NCI-H226 (cell line): Measurements from ENCODE around the gene LY6G5B.

ENCODE experiments used
- DNase-seq: peaks from one replicate; pipeline ENCODE4 v3.0.0-alpha.2; 2015

LY6G5B gene

DNA sequence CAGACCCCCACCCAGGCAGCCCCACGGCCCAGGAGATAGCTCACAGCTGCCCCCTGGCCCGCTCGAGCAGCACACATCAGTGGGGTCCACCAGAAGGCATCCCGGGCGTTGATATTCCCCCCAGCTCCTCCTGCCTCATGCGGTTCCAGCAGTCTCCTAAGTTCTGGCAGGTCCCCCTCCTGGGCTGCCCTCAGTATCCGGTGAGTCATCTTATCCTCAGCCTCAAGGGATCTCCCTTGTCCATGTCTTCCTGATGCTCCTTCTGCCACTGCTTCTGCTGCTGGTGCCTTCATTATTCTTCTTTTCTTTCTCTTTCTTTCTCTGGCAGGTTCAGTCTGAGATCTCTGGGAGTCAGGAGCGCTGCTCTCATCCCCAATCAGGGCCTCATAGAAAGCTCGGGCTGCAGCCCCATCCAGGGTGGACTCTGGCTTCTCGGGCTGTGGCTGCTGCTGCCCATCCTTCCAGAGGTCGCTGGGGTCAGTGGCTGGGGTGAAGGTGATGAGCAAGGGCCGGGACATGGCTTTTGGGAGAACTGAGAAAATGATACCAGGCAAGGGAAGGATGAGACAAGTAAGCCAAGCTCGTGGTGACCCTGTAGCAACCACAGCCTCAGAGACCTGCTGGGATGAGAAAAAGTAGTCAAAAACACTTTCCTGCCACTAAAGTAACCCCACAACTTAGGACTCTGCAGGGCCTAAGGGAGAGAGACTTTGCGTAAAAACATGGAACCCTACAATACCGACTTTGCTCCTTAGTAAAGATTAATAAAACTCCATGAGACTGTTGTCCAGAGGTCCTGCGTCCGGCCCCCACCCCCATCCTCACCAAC is 5.6 kb upstream of the LY6G5B start:
- peak; percentile 58 for DNase-seq

DNA sequence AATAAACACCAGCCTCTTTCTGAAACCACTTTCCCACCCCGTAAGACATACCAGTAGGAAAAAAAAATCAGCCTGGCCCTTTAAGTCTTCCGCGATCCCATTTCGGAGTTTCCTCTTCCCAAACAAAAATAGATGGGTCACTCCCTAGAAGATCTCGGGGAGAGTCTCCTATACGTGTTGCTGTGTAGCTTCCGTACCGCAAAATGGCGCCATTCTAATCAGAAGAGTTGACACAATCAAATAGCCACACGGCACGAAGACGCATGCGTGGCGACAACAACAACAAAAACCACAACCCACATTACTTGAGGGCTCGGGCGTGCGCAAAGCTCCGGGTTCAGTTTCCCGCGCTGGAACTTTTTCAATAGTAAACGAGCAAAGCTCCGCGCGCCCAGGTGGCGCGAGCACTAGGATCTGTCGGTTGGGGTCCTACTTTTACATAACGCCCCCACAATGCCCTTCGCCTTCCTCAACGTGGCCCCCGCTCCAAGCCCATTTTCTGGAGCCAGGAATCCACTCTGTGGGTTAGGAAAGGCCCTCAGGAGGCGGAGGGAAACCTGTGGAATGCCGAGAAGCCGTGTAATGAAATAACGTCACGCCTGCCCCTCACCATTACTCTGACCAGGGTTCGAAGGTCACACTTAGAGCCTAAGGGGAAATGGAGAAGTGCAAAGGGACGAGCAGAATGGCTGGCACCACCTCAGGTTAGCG is 4.8 kb upstream of the LY6G5B start, which contains the start of gene GPANK1:
Gene GPANK1, minus strand, starts transcription at position 208 of the 711 bp plus-strand sequence. CDS start 519 bp downstream, outside the sequence.
- peak; percentile 90 for DNase-seq

DNA sequence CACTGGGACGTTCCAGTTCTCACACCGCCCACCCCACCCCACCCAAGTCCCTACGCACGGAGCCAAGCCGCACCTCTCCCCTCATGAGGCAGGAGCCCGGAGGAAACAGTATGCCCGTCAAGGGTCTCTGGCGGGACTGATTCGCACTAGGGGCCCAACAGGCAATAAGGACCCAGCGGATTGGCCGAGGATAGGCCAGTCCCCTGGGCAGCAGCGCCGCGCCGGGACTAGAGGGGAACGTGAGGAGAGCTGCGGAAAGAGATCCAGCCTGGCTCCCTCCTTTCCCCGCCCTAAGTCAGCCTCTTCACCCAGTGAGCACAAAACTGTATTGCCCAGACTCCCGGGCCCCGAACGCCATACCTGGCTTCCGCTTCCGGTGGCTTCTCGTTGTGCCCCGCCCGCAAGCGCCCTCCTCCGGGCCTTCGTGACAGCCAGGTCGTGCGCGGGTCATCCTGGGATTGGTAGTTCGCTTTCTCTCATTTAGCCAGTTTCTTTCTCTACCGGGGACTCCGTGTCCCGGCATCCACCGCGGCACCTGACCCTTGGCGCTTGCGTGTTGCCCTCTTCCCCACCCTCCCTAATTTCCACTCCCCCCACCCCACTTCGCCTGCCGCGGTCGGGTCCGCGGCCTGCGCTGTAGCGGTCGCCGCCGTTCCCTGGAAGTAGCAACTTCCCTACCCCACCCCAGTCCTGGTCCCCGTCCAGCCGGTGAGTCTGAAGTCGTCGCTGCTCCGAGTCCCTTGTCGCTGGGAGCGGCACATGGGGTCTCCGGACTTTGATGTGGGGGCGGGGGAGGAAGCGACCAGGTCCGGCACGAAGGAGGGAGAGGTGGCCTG is 4.1 kb upstream of the LY6G5B start, which contains the start of gene CSNK2B:
Gene CSNK2B, plus strand, starts transcription at position 580 of the 836 bp plus-strand sequence. CDS start 752 bp downstream, outside the sequence.
- peak; percentile 98 for DNase-seq

DNA sequence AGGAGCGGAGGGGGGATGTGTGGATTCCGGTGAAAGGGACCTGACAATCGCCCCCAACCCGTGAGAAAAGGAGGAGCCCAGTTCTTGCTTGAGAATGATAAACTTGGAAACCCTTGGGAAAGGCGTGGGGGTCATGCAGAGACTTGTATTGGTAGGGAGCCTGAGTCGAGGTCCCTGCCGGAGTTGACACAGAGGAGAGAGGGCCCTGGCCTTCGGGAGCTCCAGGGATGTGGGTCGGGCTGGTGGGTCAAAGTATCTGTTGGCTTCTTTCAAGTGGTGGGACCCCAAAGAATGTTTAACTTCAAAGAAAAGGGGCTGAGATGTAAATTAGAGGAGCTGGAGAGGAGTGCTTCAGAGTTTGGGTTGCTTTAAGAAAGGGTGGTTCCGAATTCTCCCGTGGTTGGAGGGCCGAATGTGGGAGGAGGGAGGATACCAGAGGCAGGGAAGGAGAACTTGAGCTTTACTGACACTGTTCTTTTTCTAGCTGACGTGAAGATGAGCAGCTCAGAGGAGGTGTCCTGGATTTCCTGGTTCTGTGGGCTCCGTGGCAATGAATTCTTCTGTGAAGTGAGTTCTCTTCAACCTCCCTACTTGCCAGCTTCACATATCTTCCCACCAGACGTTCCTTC is 3.3 kb upstream of the LY6G5B start:
- peak; percentile 2 for DNase-seq

DNA sequence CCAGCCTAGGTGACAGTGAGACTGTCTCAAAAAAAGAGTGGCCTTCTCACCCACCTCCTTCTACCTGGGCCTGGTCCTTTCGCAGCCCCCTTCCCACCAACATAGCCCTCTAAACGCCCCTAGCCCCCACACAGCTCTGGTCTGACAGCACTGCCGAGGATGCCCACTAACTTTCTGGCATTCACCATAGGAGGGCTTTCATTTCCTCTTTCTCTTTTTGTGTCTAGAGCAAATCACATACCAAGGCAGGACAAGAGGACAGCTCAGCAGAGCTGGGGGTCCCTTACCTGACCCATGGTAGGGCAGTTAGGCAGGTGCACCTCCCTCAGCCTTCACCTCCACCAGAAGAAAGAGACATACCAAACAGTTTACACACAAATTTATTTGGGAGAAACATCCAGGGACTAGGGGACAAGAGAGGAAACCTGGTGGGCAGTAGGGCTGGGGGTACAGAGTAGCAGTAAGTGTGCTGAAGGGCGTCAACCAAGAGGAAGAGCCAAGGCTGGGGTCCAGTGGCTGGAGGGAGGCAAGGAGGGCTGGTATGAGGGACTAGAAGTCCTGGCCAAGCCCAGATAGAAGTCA is 6.6 kb downstream of the LY6G5B start:
- DNase-seq: no peak

DNA sequence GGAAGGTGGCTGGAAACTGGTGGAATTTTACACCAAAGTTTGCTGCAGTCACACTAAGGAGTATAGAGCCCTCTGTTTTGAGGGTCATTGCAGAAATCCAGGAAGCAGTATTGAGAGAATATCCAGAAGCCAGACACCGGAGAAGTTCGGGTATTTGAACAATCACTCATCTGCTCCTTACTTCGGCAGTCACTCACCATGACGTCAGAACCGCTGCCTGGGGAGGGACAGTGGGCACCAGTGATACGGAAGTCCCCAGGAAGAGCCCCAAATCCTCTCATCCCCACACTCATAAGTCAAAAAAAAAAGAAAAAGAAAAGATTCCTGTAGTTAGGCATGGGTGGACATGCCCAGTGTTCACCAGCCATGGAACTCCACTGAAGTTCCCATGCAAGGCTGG is 7.1 kb downstream of the LY6G5B start:
- no peak for DNase-seq

DNA sequence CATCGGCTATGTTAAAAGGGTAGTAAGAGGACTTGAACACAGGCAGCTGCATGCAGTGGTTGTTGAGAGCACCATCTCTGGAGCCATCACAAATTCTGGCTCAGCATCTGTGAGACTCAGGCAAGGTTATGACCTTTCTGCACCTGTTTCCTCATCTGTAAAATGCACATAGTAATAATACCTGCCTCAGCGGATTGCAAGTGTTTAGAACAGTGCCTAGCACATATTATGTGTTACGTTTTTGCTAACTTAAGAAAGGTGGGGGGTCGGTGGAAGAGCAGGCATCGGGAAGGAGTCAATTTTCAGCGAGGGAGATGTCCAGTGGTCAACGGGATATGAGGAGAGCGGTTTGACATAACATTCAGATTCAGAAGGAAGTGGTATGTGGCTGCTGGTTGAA is 8.2 kb downstream of the LY6G5B start:
- no peak for DNase-seq

DNA sequence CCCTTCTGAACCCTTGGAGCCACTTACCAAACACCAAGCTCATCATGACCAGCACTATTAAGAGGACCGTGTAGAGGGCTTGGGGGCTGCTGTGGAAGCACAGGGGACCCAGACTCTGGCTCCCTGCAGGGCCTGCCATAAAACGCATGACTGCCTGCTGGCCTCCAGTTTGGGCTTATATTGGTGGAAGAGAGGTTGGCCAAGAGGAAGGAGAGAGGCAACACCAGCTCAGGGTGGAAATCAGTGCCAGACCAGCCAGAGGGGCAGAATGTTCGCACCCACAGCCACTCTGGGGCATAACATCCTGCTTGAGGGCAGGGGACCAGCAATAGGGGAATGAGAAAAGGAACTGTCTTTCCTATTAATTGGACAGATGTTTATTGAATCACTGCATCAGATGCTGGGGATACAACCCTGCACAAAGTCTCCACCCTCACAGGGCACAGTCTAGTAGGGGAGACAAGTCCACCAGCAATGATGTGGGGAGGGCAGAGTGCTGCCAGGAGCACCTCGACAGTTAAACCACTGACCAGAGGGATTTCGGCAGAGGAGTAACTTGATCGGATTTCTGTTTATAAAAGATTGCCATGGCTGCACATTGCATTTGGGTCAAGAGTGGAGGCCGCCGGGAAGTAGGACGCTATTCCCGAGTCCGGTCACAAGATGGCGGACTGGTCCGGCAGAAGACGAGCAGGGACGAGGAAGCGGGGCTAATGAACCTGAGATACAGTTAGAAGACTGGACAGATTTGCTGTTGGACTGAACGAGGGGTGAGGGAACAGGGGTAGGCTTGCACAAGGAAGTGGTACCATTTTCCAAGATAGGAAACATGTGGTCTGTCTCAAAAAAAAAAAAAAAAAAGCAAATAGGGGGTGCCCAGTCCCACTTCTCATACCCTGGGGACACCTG is 10.7 kb downstream of the LY6G5B start, which contains the start of gene LY6G5C:
Gene LY6G5C, minus strand, starts transcription at position 842 of the 909 bp plus-strand sequence. Its CDS starts 694 bp downstream, at position 148.
- peak; percentile 51 for DNase-seq

DNA sequence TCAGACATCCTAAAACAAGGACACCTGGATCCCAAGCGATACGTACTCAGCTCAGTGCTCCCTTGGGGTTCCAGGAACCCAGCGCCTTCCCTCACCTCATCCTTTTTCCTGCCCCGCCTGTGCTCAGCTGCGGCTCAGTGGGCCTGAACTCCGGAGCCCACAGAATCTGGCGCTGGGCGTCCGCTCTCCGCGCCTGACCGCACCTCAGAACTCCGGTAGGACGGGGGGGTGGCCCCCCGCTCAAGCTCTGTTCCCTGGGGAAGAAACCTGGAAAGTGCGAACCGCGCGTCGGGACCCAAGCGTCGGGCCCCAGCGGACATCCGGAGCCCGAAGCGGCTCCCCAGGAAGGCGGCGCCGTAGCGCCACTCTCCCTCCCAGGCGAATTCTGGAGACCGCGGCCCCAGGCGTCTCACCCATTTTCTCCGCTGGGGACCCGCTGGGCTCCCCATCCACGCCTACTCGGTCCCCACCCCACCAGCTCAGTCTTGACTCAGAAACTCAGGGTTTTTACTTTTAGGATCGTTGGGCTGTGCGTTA is 11.4 kb downstream of the LY6G5B start:
- DNase-seq: no peak

DNA sequence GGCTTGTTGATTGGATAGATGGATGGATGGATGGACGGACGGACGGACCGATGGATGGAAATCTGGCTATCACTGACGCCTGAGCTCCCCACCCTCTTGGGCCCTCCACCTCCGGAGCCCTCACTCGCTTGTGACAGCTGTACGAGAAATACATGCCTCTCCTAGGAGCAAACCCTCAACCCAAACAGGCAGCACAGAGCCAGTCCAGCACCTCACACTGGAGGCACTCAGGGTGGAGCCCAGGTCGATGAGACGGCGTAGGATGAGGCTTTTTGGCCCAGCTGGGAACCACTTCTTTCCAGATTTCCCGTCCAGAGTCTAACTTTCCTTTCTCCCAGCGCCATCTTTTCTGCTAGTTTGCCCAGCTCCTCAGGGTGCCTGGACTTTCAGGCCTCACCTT is 13.8 kb downstream of the LY6G5B start:
- DNase-seq: no peak

DNA sequence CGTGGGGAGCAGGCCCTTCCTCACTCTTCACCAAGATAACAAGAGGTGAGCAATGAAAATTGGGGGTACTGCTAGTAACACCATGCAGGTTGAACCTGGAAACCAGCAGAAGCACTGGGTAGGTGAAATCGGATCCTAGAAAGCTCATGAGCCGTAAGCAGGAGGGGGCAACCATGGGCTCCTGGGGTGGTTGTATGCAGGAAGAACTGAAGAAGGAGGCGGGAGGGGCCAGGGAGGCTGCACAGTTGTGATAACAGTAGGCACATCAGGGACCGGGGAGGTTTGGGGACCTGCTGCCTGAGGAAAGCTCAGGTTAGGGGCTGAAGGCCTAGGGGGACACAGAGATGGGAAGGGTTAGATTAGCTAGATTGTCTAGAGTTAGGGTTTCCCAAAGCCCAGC is 16.7 kb downstream of the LY6G5B start:
- no peak for DNase-seq

DNA sequence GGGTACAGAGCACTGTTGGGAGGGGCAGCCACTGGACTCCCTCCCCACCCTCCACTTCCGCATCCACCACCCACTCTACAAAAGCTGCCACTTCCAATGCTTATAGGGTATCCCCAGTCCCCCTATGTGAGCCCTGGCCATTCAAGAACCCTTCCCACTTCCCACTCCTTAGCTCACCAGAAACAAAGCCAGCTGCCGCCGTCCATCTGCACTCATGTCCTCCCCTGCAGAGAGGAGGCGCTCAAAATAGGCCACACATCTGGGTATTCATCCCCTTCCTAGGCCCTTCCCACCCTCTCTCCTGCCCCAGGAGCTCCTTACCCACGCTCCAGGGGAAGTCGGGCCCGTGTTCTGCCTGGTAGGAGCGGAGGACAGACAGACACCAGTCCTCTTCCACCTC is 17.5 kb downstream of the LY6G5B start:
- no peak for DNase-seq

DNA sequence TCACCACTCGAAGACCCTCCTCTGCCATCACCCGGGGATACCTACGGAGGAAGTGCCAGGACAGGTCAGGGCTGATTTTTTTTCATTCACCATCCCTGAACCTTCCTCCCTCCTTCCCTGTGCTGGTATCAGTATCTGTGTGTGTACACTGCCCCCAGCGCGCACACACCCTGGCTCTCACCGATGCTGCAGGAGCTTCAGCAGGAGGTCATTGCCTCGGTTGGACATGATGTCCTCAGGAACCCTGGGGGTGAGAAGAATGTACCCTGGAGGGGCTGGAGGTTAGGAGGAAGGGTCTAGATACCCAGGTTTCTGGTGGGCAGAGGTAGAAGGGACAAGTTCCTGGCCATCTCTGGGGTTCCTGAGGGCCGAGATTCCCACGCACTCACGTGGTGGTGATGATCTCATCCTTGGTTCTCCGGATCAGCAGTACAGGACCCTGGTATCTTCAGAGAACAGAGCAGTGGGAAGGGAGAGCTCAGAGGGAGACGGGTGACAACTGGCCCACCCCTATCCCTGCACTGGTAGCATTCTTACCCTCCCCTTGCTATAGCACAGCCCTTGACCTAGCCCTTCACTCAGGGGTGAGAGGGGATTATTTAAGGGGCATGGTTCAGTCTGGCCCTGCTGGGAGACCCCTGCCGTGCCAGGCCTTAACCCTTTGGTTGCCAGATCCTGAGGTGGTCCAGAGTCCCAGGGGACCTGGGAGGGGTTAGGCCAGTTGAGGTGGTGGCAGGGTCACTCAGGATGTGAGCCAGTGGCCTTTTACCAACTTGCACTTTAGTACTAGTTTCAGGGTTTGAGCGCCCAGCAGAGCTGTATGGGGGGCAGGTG is 18.3 kb downstream of the LY6G5B start:
- DNase-seq: no peak

DNA sequence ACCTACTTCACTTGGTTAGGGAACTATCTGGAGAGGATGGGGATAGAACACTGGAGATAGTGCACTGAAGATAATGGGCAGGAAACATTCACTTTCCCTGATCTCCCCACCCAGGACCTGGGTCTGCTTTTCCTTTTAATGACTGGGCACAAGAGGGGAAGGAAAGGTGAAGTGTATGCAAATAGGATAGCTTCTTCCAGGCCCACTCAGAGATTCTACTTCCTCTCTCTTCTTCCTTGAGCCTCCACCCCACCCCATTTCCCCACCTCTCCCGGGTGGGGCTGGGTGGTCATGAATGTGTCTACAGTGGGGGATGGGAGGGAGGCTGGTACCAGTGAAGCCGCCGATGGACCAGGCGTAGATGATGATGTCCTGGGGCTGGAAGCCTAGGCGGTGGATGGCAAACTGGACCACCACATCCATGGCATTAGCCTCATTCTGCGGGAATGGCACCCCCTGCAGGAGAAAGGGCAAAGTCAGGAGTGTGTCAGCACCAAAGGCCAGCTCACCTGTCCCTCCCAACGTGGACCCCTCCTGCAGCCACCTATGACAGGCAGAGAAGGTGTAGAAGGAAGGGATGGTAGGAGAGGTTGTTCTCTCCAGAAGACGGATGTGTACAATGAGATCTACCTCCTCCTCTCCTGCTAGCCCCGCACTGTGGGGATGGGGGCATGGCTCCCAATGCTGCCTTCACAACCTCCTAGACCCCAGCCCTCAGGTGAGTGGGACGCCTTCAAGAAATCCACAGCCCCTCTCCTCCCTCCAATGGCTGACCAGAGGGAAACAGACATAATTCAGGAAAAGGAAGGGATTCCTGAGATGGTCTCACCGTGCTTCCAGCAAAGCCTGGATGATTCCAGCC is 19.7 kb downstream of the LY6G5B start:
- DNase-seq: no peak

DNA sequence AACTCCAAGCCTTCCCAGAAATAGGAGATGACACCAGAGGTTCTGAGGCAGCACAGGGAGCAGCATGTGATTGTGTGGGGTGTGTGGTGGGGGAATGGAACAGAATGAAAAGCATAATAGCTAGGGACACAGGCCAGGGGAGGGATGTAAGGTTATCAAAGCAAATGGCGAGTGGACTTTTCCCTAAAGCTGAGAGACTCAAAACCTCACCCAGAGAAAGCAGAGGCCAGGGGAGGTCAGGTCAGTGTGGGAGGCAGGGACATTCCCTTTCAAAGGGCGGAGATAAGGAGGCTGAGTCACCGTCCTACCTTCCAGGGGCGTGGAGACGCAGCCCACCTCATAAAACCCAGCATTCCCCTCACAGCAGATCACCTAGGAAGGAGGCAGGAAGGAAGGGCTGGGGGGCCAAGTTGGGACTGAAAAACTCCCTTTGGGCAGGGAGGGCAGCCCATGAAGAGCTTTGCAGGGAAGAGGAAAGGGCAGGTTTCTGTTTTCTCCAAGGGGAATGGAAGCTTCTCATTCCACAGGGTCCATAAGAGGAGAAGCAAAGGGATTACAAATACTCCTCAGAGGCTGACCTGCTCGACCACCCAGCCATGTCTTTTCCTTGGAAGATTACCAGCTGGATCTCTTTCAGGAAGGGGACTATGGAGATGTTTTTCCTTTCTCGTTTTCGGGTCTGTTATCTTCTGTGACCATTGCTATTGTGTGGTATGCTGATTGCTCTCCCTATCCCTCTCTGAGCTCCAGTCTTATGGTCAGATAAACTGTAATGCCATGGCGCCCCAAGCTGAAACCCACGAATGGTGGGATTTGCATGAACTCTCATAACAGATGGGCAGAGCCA is 20.7 kb downstream of the LY6G5B start:
- DNase-seq: peak; percentile 86

DNA sequence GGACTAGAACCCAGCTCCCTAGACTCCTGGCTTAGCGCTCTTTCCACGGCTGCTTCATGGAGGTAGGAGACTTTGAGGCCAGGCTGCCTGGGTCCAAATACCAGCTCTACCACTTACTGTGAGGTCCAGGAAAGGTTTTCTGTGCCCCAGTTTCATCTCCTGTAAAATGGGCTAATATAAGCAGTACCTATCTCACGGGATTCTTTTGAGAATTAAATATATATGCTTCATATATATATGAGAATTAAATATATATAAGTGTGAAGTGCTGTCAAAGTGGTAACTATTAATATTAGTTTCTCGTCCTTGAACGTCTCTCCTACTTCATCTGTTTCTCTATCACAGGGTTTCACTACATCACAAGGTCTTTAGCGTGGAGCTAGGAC is 21.3 kb downstream of the LY6G5B start:
- no peak for DNase-seq

DNA sequence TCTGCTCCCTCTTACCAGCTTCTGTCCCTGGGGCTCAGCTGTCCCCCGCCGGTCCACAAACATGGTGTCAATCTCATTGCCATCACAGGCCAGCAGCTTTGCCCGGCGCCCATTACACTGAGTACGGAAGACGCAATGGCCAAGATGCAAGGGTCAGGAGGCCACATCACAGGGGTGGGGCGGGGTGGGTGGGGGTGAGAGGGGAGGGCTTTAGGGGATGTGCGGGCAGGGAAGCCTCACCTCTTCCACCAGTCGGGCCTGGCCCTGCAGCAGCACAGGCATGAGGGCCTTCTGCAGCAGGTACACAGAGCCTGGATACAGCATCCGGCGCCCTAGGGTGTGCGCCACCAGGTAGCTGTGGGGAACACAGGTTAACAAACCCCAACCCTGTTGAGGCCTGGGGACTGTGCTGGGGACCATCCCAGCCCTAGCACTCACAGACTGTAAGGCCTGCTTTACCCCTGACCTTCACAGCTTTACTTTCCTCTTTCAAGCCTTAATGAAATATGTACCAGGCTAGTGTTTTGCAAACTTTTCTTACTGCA is 21.9 kb downstream of the LY6G5B start:
- DNase-seq: no peak
